WTC11 (cell line): ENCODE data around the gene VMA21. TPM values are rescaled to one million over a fixed set of nuclear protein-coding genes. Genes with fewer than 3 reads are reported as not detected.

Experiments used
- total RNA-seq: library from RNA; stranded (reverse); gene quantifications from 3 replicates; pipeline ENCODE4 v1.2.3, GENCODE V29; 2021

The VMA21 gene
- total RNA-seq, 1 experiment from 2014 or later = 52.8 TPM

Other genes with a start within 250 kb of the VMA21 start
- gene GPR50, start 220.6 kb upstream of the VMA21 start, total RNA-seq = 5.9 to 12.0 TPM (median 5.9 TPM) in 3 replicates
- gene PASD1, start 166.5 kb downstream of the VMA21 start, total RNA-seq = 0.07 TPM in 1 of 3 replicates, not detected in the others